Erythroblast (primary cell): Measurements from ENCODE around the gene SLC39A8.

ENCODE experiments used
- GATA1 ChIP-seq: IDR thresholded peaks from 2 replicates; pipeline ENCODE4 v1.6.1; 2011; ENCODE audit warnings: low read depth, mild to moderate bottlenecking, control low read depth, low read length, moderate library complexity
- POLR2A ChIP-seq: IDR thresholded peaks from 2 replicates; pipeline ENCODE4 v1.6.1; 2011; ENCODE audit warnings: mild to moderate bottlenecking, low read length

GRCh38 chr4:102227388-102227787, 117.9 kb downstream of the SLC39A8 start:
- TF ChIP-seq POLR2A (no peak), GATA1 (no peak)
